Activated T-cell treated with anti-CD3 and anti-CD28 coated beads, Interleukin-2, amount 50 U/mL, for 72 hours (primary cell): ENCODE data around the gene MEOX2. TPM values are rescaled to one million over a fixed set of nuclear protein-coding genes. Genes with fewer than 3 reads are reported as not detected.

Source experiments
- ATAC-seq, 2 donors: fragments of 150-1000 bp; cut with Tn5 transposase; replicated peaks in 1 of 2; 2 replicates each; pipeline ENCODE4 v1.10.0; 2021; ENCODE audit warnings: moderate library complexity in 2 of 2, mild to moderate bottlenecking in 1 of 2
- DNase-seq, 2 donors: peaks; one replicate each; pipeline ENCODE4 v3.0.0; 2021 to 2022; ENCODE audit warnings: mixed read lengths in 1 of 2
- H3K27ac Mint-ChIP-seq: one replicate; pipeline ENCODE4 v1.8.0; 2022; ENCODE audit warnings: mild to moderate bottlenecking, moderate library complexity, mixed read lengths
- H3K27me3 Mint-ChIP-seq: one replicate; pipeline ENCODE4 v1.8.0; 2022; ENCODE audit warnings: low read depth, mixed read lengths
- H3K36me3 Mint-ChIP-seq, 2 donors: one replicate each; pipeline ENCODE4 v1.8.0; 2022; ENCODE audit warnings: mixed read lengths in 2 of 2, mild to moderate bottlenecking in 1 of 2; ENCODE audit not compliant: insufficient read depth in 2 of 2
- H3K4me1 Mint-ChIP-seq: one replicate; pipeline ENCODE4 v1.8.0; 2022; ENCODE audit warnings: low read depth, mixed read lengths
- H3K4me3 Mint-ChIP-seq, 2 donors: one replicate each; pipeline ENCODE4 v1.8.0; 2022; ENCODE audit warnings: mild to moderate bottlenecking in 2 of 2, mixed read lengths in 2 of 2, moderate library complexity in 2 of 2
- H3K9me3 Mint-ChIP-seq, 2 donors: one replicate each; pipeline ENCODE4 v1.8.0; 2022; ENCODE audit warnings: mixed read lengths in 2 of 2
- total RNA-seq, 2 donors: library from RNA; stranded (reverse); gene quantifications; one replicate each; pipeline ENCODE4 v1.2.3, GENCODE V29; 2022

Gene MEOX2
- total RNA-seq, 2 donors from 2014 or later = not detected

- Mint-ChIP-seq H3K27me3 (no peaks in the 10 kb centered on the region), H3K36me3 (no peaks in the 10 kb centered on the region), H3K4me3 (no peak overlapping the region), H3K4me1 (no peaks in the 10 kb centered on the region), H3K9me3 (peaks cover 0 to 5% of the 10 kb centered on the region in 2 donors), H3K27ac (no peak overlapping the region)
- DNase-seq (no peak), ATAC-seq (no peak)
Observed at GRCh38 chr7:15675379-15675778, 11.1 kb downstream of the MEOX2 start.

GRCh38 chr7:15674586-15674985 is 11.9 kb downstream of the MEOX2 start:
- no peak for DNase-seq
- H3K27me3 Mint-ChIP-seq = no peaks in the 10 kb centered on the region
- no peak overlapping the region for H3K27ac Mint-ChIP-seq
- H3K36me3 Mint-ChIP-seq = no peaks in the 10 kb centered on the region
- H3K4me3 Mint-ChIP-seq = no peak overlapping the region
- no peak for ATAC-seq
- H3K9me3 Mint-ChIP-seq = peaks cover 2 to 9% of the 10 kb centered on the region in 2 donors
- H3K4me1 Mint-ChIP-seq = no peaks in the 10 kb centered on the region

DNA sequence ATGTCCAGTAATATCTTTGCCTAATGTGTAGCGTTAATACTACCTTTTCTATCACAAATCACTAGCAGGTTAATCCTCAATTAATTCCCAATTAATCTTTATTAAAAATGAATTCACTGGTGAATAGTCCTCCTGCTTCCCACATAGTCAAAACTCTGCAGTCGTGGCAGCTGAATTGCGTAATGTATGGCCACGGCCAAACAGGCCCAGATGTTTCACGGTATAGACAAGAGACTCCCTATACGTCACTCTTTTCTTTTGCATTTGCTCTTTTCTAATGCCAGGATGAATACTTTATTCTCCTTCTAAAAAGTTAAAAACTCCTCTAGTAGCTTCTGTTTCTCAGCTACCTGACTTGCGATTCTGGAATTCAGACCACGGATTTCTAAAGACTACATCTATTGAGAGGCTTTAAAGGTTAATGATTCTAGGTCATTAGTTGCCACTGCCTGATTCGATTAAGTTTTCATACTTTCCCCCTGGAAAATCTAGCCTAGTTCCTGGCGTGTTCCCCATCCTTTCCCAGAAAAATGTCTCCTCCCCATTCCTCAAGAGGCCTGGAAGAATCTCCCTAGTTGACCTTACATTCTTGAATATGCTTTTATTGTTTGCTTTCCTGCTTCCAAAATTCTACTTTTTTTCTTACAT is 16.9 kb downstream of the MEOX2 start:
- H3K4me3 Mint-ChIP-seq = no peak overlapping the region
- no peak for ATAC-seq
- H3K27me3 Mint-ChIP-seq = no peaks in the 10 kb centered on the region
- no peak overlapping the region for H3K27ac Mint-ChIP-seq
- H3K9me3 Mint-ChIP-seq = peaks cover 4 to 11% of the 10 kb centered on the region in 2 donors
- no peaks in the 10 kb centered on the region for H3K4me1 Mint-ChIP-seq
- DNase-seq = no peak
- no peaks in the 10 kb centered on the region for H3K36me3 Mint-ChIP-seq

DNA sequence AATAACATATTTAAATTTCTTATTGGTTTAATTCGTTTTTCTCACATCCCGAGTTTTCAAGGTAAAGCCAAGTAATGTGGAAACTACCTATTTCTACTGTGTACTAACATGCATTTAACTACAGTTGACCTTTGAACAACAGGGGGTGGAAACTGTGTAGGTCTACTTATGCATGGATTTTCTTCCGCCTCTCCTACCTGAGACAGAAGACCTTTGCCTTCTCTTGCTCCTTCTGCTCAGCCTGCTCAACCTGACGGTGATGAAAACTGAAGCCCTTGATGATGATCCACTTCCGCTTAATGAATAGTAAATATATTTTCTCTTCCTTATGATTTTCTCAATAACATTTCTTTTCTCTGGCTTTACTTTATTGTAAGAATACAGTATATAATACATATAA is 18.5 kb downstream of the MEOX2 start:
- H3K27ac Mint-ChIP-seq = no peak overlapping the region
- DNase-seq = no peak
- ATAC-seq = no peak
- H3K4me1 Mint-ChIP-seq = no peaks in the 10 kb centered on the region
- no peak overlapping the region for H3K4me3 Mint-ChIP-seq
- no peaks in the 10 kb centered on the region for H3K27me3 Mint-ChIP-seq
- peaks cover 4 to 10% of the 10 kb centered on the region in 2 donors for H3K9me3 Mint-ChIP-seq
- no peaks in the 10 kb centered on the region for H3K36me3 Mint-ChIP-seq

DNA sequence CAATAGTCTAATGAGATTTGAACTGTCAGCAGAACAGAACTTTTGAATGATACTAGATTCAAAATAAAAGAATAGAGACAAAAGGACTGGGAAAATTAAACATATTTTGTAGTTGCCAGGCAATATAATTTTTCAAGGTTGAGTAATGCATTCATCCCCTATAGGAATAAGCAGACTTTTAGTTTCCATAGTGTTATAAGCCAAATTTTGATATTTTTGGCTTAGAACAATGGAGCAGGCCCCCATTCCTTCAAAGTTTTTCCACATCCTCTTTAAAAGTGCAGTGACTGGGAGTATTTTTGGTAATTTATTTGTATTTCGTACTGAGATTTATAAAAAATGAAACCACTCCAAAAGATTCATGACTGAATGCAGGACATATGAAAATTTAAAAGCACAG is 24.0 kb downstream of the MEOX2 start:
- peaks cover 0 to 1% of the 10 kb centered on the region in 2 donors for H3K9me3 Mint-ChIP-seq
- H3K4me1 Mint-ChIP-seq = no peaks in the 10 kb centered on the region
- H3K27me3 Mint-ChIP-seq = no peaks in the 10 kb centered on the region
- DNase-seq (no peak), ATAC-seq (no peak)
- H3K27ac Mint-ChIP-seq = no peak overlapping the region
- H3K36me3 Mint-ChIP-seq = no peaks in the 10 kb centered on the region
- no peak overlapping the region for H3K4me3 Mint-ChIP-seq

GRCh38 chr7:15658247-15658646 is 28.2 kb downstream of the MEOX2 start:
- ATAC-seq (no peak), DNase-seq (no peak)
- Mint-ChIP-seq H3K27ac (no peak overlapping the region), H3K4me1 (no peaks in the 10 kb centered on the region), H3K9me3 (peaks cover 2% of the 10 kb centered on the region in 2 donors), H3K27me3 (no peaks in the 10 kb centered on the region), H3K36me3 (no peaks in the 10 kb centered on the region), H3K4me3 (no peak overlapping the region)

DNA sequence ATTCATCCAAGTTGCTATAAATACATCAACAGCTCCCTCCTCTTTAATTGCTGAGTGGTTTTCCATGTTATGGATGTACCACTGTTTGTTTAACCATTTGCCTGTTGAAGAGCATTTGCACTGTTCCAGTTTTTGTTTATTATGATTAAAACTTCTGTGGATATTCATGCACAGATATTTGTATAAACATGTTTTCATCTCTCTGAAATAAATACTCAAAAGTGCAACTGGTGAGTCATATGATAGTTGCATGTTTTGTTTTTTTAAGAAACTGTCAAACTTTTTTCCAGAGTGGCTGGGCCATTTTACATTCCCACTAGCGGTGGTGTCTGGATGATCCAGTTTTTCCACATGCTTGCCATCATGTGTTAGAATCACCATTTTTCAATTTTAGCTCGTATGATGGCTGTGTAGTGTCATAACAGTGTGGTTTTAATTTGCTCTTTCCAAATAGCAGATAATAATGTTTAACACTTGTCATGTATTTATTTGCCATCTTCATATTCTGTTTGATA is 33.6 kb downstream of the MEOX2 start:
- Mint-ChIP-seq H3K4me1 (no peaks in the 10 kb centered on the region), H3K36me3 (no peaks in the 10 kb centered on the region), H3K27me3 (no peaks in the 10 kb centered on the region), H3K9me3 (peaks cover 2 to 5% of the 10 kb centered on the region in 2 donors), H3K27ac (no peak overlapping the region), H3K4me3 (no peak overlapping the region)
- DNase-seq = no peak
- no peak for ATAC-seq

DNA sequence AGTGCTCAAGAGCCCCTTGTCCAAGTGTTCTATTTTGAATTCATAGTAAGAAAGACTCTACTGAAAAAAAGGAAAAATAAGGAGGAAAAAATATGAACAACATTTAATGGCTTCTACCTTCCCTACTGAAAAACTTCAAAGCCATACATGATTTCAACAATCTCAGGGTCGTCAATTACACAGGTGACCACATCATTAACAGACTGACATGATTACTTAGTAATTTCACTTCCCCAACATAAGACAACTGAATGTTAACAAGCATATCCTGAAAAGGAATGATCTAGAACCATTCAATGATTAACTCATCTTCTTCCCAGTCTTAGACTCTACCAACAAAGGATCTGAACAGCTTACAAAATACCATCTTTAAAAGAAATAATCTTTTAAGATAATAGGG is 34.8 kb downstream of the MEOX2 start:
- peaks cover 2 to 5% of the 10 kb centered on the region in 2 donors for H3K9me3 Mint-ChIP-seq
- ATAC-seq (no peak), DNase-seq (no peak)
- H3K4me3 Mint-ChIP-seq = no peak overlapping the region
- no peaks in the 10 kb centered on the region for H3K4me1 Mint-ChIP-seq
- no peaks in the 10 kb centered on the region for H3K36me3 Mint-ChIP-seq
- no peaks in the 10 kb centered on the region for H3K27me3 Mint-ChIP-seq
- no peak overlapping the region for H3K27ac Mint-ChIP-seq

- no peak overlapping the region for H3K27ac Mint-ChIP-seq
- no peaks in the 10 kb centered on the region for H3K27me3 Mint-ChIP-seq
- H3K36me3 Mint-ChIP-seq = no peaks in the 10 kb centered on the region
- no peaks in the 10 kb centered on the region for H3K4me1 Mint-ChIP-seq
- no peak for ATAC-seq
- no peak for DNase-seq
- H3K9me3 Mint-ChIP-seq = peaks cover 2 to 3% of the 10 kb centered on the region in 2 donors
- no peak overlapping the region for H3K4me3 Mint-ChIP-seq
Observed at GRCh38 chr7:15650787-15651186, 35.7 kb downstream of the MEOX2 start.

GRCh38 chr7:15648461-15648961 is 38.0 kb downstream of the MEOX2 start:
- Mint-ChIP-seq H3K4me3 (no peak overlapping the region), H3K9me3 (peaks cover 0 to 3% of the 10 kb centered on the region in 2 donors), H3K27me3 (no peaks in the 10 kb centered on the region), H3K36me3 (no peaks in the 10 kb centered on the region), H3K27ac (no peak overlapping the region), H3K4me1 (no peaks in the 10 kb centered on the region)
- ATAC-seq (no peak), DNase-seq (no peak)

DNA sequence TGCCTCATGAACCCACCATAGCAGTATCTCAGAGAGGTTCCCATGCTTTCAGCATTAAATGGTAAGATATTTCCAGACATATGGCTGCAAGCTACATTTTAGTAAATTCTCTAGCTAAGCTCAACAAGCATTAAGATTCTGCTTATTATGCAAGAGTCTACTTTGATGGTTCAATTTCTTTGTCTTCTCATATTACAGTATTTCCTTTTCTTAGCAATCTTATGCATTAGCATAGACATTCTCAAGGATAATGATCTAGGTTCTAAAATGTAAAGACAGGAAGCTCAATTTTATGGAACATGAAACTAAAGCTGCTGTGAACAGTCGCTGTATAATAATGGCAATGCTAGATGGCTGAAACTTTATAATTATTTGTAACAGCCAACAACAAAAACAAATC is 39.2 kb downstream of the MEOX2 start:
- no peak for DNase-seq
- H3K27me3 Mint-ChIP-seq = no peaks in the 10 kb centered on the region
- no peaks in the 10 kb centered on the region for H3K4me1 Mint-ChIP-seq
- ATAC-seq = no peak
- H3K36me3 Mint-ChIP-seq = peaks cover 0 to 1% of the 10 kb centered on the region in 2 donors
- no peak overlapping the region for H3K4me3 Mint-ChIP-seq
- peaks cover 0 to 4% of the 10 kb centered on the region in 2 donors for H3K9me3 Mint-ChIP-seq
- no peak overlapping the region for H3K27ac Mint-ChIP-seq

DNA sequence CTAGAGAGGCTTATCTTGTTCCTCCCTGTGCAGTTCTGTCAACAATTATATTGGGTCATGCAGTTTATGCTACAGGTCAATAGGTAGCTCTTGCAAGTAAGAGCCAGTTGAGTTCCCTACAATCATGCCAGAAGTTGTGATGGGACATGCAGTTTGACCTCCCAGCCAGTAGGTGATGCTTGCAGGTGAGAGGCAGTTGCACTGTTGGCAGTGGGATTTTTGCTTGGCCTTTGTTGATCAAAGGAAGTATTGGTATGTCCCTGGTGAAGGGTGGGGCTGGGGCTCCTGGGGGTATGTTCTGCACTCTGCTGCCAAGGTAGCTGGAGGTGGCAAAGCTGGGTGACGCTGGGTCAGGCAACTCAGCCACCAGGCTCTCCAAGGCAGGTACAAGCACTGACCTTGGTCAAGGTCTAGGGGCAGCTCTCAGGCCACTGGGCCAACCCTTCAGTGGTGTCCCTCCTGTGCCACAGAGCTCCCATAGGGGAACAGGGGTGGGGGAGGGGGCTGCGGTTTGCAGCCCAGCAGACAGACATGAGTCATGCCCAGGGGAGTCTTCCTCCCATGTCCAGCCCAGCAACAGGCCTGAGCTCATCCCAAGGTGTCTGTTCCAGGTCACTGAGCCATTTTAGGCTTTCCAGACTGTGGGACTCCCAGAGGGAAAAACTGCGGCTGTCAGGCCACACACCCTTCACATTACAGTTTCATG is 43.3 kb downstream of the MEOX2 start:
- no peak overlapping the region for H3K27ac Mint-ChIP-seq
- DNase-seq (no peak), ATAC-seq (no peak)
- H3K4me3 Mint-ChIP-seq = no peak overlapping the region
- H3K36me3 Mint-ChIP-seq = peaks cover 0 to 2% of the 10 kb centered on the region in 2 donors
- no peaks in the 10 kb centered on the region for H3K4me1 Mint-ChIP-seq
- peaks cover 4 to 9% of the 10 kb centered on the region in 2 donors for H3K9me3 Mint-ChIP-seq
- H3K27me3 Mint-ChIP-seq = no peaks in the 10 kb centered on the region

- no peak overlapping the region for H3K4me3 Mint-ChIP-seq
- no peak for DNase-seq
- H3K36me3 Mint-ChIP-seq = no peaks in the 10 kb centered on the region
- H3K27me3 Mint-ChIP-seq = no peaks in the 10 kb centered on the region
- no peak overlapping the region for H3K27ac Mint-ChIP-seq
- peaks cover 0 to 4% of the 10 kb centered on the region in 2 donors for H3K9me3 Mint-ChIP-seq
- no peak for ATAC-seq
- H3K4me1 Mint-ChIP-seq = no peaks in the 10 kb centered on the region
Observed at GRCh38 chr7:15628876-15629275, 57.6 kb downstream of the MEOX2 start.
